GM18868 (cell line): ENCODE measurements around the gene ANP32A.
"Not testable (repeated sequence)": the region's sequence is repeated elsewhere in the genome, so short reads cannot be mapped to it uniquely, and the experiment has no call there.

Experiments
- ATAC-seq: cut with Tn5 transposase; IDR thresholded peaks from one replicate; pipeline ENCODE4 v1.9.1; 2021; ENCODE audit warnings: mild to moderate bottlenecking, moderate library complexity; ENCODE audit not compliant: unreplicated experiment

The ANP32A gene

GRCh38 chr15:68820295-68821189 is at the start of gene ANP32A:
Gene ANP32A, minus strand, starts transcription at chr15:68820895. Its CDS starts 144 bp downstream, at chr15:68820751.
- peak; percentile 58 for ATAC-seq

- ATAC-seq, result no peak
Measured at GRCh38 chr15:68868296-68868695, 47.6 kb upstream of the ANP32A start.

DNA sequence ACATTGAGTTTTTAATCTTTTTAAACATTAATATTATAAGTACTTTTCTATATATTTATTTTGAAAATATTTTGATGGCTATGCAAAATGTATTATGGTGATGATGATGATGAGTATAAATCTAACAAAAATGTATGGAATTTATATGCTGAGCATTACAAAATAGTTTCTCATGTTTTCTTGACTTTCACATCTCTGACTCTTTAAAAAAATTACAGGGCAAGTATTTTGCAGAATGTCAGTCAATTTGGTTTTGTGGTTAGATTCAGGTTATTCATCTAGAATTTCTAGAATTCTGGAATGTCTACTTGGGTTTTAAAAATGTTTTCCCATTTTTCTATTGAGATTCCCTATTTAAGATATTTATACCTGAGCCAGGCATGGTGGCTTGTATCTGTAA is 41.7 kb upstream of the ANP32A start:
- ATAC-seq, result no peak

GRCh38 chr15:68858666-68859065 is 38.0 kb upstream of the ANP32A start:
- ATAC-seq, result not testable (repeated sequence)

DNA sequence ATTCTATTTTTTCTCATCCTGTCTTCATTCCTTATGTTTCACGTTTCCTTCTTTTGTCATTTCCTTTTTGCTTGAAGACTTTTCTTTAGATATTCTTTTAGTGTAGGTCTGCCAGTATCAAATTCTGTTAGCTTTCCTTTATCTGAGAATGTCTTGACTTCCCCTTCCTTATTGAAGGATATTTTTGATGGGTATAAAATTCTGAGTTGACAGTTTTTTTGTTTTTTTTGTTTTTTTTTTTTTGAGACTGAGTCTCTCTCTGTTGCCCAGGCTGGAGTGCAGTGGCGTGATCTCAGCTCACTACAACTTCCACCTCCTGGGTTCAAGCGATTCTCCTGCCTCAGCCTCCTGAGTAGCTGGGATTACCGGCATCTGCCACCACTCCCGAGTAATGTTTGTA is 36.7 kb upstream of the ANP32A start:
- not testable (repeated sequence) for ATAC-seq

- ATAC-seq, result no peak
Measured at GRCh38 chr15:68852461-68852860, 31.8 kb upstream of the ANP32A start.

GRCh38 chr15:68851971-68852370 is 31.3 kb upstream of the ANP32A start:
- no peak for ATAC-seq

GRCh38 chr15:68849497-68849896 is 28.8 kb upstream of the ANP32A start:
- ATAC-seq, result no peak

DNA sequence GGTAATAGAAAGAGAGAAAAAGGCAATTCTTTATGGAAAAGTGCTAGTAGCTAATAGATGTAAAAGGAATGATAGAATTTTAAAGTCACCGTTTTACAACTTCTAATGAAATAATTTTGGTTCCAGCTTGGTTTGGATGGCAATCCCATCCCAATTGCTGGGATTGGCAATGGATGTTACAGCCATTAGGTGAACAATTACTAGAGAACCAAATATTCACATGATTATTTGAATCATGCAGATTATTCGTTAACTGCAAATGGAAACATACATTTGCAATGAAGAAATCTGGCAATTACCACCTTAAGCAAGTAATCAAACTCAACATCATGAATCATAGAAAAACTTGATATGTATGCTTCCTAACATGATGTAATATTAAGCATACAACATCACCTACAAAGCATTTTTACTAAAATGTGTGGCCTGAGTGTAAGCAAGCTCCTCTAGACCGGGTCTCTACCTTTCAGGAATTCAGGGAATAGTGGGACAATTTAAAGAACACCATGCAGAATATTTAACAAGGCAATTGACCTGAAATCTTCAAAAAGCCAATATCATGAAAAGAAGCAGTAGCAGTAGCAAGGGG is 26.2 kb upstream of the ANP32A start:
- no peak for ATAC-seq

DNA sequence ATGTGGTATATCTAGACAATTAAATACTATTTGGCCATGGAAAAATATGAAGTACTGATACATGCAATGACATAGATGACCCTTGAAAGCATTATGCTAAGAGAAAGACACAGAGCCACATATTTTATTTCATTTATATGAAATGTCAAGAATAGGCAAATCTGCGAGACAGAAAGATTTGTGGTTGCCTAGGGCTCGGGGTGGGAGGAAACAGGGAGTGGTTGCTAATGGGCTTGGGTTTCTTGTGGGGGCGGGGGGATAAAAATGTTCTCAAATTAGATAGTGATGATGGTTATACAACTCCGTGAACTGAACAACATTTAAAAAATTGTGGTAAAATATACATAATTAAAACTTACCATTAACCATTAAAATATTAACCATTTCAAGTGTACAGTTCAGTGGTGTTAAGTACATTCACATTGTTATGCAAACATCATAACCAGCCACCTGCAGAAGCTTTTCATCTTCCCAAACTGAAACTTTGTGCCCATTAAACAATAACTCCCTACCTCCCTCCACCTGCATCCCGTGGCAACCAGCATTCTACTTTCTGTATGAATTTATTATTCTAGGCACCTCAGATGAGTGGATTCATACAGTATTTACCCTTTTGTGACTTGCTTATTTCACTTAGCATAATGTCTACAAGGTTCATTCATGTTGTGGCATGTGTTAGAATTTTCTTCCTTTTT is 24.3 kb upstream of the ANP32A start:
- no peak for ATAC-seq

- ATAC-seq, result no peak
Measured at GRCh38 chr15:68843425-68844311, 23.0 kb upstream of the ANP32A start.

DNA sequence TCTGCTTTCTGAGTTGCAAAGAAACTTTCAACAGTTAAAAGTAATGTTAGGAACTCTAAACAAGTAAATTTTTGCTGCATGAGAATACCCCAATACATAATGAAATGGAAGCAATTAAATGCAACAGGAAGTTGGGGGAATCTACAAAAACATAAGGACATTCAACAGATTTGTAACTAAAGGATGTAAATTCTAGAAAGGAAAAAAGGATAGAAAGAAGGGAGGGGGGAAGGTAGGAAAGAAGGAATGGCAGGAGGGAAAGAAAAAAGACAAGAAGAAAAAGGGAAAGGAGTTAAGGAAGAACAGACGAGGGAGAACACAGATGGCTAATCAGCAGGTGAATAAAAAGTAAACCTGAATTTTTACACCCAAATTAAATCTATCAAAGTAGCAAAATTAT is 22.3 kb upstream of the ANP32A start:
- no peak for ATAC-seq

DNA sequence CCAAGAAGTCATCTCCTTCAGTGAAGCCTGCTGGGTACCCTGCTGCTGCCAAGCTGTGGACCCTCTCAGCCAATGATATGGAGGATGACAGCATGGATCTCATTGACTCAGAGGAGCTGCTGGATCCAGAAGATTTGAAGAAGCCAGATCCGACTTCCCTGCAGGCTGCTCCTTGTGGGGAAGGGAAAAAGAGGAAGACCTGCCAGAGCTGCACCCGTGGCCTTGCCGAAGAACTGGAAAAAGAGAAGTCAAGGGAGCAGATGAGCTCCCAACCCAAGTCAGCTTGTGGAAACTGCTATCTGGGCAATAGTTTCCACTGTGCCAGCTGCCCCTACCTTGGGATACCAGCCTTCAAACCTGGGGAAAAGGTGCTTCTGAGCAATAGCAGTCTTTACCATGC is 13.7 kb upstream of the ANP32A start:
- no peak for ATAC-seq

GRCh38 chr15:68833700-68834331 is 13.1 kb upstream of the ANP32A start:
- ATAC-seq, result no peak

GRCh38 chr15:68830141-68830785 is 9.6 kb upstream of the ANP32A start:
- ATAC-seq, result no peak

DNA sequence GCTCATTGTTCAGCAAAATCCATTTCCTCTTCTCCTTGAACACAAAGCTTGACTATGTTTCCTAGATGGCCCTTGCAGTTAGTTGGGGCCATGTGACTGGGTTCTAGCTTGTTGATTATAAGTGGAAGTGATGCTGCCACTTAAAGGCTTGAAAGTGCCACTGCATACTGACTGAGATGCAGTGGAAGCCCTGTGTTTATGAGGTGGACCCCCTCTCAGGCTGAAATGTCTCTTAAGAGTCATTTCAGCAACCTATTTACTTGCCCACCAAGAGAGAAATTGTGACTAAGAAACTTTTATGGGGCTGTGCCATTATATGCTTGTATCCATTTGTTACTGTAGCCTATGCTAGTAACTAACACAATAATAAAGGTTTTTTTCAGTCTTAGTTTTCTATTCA is 8.4 kb upstream of the ANP32A start:
- peak; percentile 65 for ATAC-seq

- no peak for ATAC-seq
Measured at GRCh38 chr15:68823561-68823960, 2.9 kb upstream of the ANP32A start.

DNA sequence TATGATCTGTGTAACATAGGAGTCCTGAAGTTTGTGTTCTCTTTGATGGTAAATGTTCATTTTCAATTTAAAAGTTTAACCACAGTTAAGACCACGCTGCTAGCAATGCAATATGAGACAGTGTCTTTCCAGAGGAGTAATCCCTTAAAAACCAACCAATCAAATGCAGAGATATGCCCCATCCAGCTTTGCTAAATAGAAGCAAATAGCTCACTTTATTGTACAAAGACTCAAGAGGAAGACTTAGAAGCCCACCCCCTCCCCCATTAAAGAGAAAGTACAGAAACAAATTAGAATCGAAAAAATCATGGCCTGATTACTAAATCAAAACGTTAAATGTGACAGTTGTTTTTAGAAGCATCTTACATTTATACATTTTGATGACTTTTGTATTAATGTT is 2.1 kb upstream of the ANP32A start:
- ATAC-seq, result no peak

DNA sequence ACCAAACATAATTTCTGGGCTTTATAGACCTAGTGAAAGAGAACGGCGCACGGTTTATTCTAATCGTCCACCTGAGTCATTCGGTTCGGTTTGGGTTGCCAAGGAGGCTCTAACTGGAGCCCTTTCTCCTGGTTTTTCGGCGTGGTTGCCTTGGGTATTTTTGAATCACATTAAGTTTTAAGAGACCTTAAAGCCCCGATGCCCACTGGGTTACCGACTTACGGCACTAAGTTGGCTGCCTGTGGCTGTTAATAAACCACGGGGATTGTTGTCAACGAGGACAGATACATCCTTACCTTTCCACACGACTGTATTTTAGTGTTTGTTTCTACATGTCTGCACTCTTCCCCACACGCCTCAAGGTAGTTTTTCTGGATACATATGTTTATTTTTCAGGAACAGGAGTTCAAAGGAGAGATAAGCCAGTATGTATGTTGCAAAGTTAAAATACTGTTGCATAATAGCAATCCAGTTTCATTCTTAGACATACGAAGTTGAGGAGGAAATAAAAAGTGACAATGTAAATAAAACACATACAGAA is 1.2 kb upstream of the ANP32A start:
- ATAC-seq, result no peak
